ENCODE measurements around the gene ARHGAP22. TPM values are rescaled to one million over a fixed set of nuclear protein-coding genes. Genes with fewer than 3 reads are reported as not detected.

ARHGAP22 gene
- polyA plus RNA-seq, 1 experiment, result 7.2 TPM

DNA sequence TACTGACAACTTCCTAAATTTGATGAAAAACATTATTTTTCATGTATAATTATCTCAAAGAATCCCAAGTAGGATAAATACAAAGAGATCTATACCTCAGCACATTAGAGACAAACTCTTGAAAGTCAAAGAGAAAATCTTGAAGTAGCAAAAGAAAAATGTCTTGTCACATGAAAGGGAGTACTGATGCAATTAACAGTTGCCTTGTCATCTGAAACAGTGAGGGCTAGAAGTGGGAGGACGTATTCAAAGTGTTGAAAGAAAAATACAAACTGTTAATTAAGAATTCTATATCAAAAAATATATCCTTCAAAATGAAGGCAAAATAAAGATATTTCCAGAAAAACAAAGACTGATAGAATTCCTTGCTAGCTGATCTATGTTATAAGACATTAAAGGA is 35.5 kb upstream of the ARHGAP22 start:
- TF ChIP-seq, protein P1, sequence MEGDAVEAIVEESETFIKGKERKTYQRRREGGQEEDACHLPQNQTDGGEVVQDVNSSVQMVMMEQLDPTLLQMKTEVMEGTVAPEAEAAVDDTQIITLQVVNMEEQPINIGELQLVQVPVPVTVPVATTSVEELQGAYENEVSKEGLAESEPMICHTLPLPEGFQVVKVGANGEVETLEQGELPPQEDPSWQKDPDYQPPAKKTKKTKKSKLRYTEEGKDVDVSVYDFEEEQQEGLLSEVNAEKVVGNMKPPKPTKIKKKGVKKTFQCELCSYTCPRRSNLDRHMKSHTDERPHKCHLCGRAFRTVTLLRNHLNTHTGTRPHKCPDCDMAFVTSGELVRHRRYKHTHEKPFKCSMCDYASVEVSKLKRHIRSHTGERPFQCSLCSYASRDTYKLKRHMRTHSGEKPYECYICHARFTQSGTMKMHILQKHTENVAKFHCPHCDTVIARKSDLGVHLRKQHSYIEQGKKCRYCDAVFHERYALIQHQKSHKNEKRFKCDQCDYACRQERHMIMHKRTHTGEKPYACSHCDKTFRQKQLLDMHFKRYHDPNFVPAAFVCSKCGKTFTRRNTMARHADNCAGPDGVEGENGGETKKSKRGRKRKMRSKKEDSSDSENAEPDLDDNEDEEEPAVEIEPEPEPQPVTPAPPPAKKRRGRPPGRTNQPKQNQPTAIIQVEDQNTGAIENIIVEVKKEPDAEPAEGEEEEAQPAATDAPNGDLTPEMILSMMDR (IDR thresholded peaks at IDR 0.05; ENCODE audit: insufficient read depth, low read depth, low read length), result no peak
- no peak for DNase-seq (ENCODE audit: low read depth)
- Histone ChIP-seq H3K27me3 (ENCODE audit: control insufficient read depth, insufficient read depth, low read length) (no peaks in the 10 kb centered on the region), H3K36me3 (ENCODE audit: control insufficient read depth, insufficient read depth, low read length) (no peaks in the 10 kb centered on the region), H3K4me3 (ENCODE audit: low read depth, low read length) (no peak overlapping the region)
- CTCF ChIA-PET, result interaction anchor here (0.6 to 13.8 kb wide), 5 partner anchors 10 to 89 kb away, joined by 3 to 97 read pairs (median 3); no protein-coding TSS in a partner anchor
- POLR2A ChIA-PET, result no interaction called here

DNA sequence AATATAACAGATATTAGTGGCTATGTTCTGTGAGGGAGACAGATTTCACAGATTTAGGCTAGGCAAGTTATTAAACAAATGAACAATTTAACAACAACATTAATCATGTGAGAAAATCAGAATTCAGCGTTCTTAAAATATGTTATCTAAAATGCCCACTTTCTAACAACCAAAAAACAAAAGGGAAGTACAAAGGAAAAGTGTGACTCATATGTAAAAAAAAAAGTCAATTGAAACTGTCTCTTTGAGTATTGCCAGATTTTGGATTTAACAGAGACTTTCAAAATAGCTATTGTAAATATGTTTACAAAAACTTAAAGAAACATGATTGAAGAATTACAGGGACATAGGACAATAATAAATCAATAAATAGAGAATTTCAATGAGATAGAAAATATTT is 34.8 kb upstream of the ARHGAP22 start:
- TF ChIP-seq, protein P1 (IDR thresholded peaks at IDR 0.05; ENCODE audit: insufficient read depth, low read depth, low read length), result no peak
- H3K36me3 ChIP-seq (ENCODE audit: control insufficient read depth, insufficient read depth, low read length), result no peaks in the 10 kb centered on the region
- no peak for DNase-seq (ENCODE audit: low read depth)
- CTCF ChIA-PET, result interaction anchor here (0.6 to 13.8 kb wide), 5 partner anchors 10 to 90 kb away, joined by 3 to 97 read pairs (median 3); no protein-coding TSS in a partner anchor
- no peak overlapping the region for H3K4me3 ChIP-seq (ENCODE audit: low read depth, low read length)
- POLR2A ChIA-PET, result no interaction called here
- no peaks in the 10 kb centered on the region for H3K27me3 ChIP-seq (ENCODE audit: control insufficient read depth, insufficient read depth, low read length)

DNA sequence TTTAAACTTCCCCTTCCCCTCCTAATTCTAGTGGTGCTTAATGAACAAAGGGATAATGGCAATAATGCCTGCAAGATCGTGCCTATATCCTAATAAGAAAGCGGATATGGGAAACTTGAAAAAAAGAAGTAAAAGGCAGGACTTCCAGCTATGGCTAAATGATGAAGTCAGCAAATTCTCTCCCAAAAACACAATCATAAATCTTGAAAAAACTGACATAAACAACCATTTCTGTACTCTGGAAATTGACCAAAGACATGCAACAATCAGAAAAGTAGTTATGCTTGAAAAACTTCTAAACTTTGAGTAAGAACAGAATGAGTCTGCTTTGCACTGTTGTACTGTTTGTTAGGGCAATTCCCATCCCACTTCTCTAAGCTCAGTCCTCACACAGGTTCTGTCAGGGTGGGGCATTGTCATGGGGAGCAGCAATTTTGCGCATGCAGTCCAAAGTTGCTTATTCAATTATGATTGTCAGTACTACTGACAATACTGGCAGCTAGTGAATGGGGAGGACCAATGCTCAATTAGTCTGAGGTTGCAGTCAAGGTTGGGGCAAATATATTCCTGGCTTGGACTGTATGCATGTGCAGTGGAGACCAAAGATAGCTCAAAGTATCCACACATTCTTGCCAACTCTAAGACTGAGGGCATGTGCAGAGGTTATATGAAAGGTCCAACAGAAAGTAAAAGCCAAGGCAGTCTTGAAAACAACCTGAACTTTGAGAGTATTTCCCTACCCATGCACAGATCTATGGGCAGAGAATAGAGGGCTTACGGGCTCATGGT is 34.1 kb upstream of the ARHGAP22 start:
- ChIA-PET CTCF (interaction anchor here (1.1 to 13.8 kb wide), 2 partner anchors 8 to 18 kb away, joined by 3 to 97 read pairs; no protein-coding TSS in a partner anchor), POLR2A (interaction anchor here (0.6 kb wide), 1 partner anchor 17 kb away, joined by 6 read pairs; no protein-coding TSS in a partner anchor)
- no peaks in the 10 kb centered on the region for H3K27me3 ChIP-seq (ENCODE audit: control insufficient read depth, insufficient read depth, low read length)
- no peaks in the 10 kb centered on the region for H3K36me3 ChIP-seq (ENCODE audit: control insufficient read depth, insufficient read depth, low read length)
- TF ChIP-seq, protein P1 (IDR thresholded peaks at IDR 0.05; ENCODE audit: insufficient read depth, low read depth, low read length), result no peak
- no peak overlapping the region for H3K4me3 ChIP-seq (ENCODE audit: low read depth, low read length)
- DNase-seq (ENCODE audit: low read depth), result no peak

DNA sequence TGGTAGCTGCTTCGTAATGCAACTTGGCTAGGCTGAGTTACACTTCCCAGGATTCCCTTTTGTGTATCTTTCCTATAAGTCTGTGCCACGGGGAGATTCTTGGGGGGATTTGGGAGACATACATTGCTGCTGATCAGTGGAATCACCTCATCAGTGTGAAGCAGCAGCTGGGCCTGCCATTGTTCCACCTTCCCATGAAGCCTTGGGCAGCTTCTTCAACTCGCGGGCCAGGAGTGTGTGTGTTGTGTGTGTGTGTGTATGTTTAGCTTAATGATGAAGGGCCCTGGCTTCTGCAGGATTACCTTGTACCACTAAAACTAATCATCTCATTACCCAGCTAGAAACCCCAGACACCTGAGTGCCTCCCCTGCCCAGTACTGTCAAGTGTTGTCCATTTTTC is 33.3 kb upstream of the ARHGAP22 start:
- H3K36me3 ChIP-seq (ENCODE audit: control insufficient read depth, insufficient read depth, low read length), result no peaks in the 10 kb centered on the region
- ChIA-PET POLR2A (no interaction called here), CTCF (interaction anchor here (1.1 to 13.8 kb wide), 2 partner anchors 9 to 19 kb away, joined by 3 to 97 read pairs; no protein-coding TSS in a partner anchor)
- no peak overlapping the region for H3K4me3 ChIP-seq (ENCODE audit: low read depth, low read length)
- H3K27me3 ChIP-seq (ENCODE audit: control insufficient read depth, insufficient read depth, low read length), result no peaks in the 10 kb centered on the region
- TF ChIP-seq, protein P1 (IDR thresholded peaks at IDR 0.05; ENCODE audit: insufficient read depth, low read depth, low read length), result no peak
- no peak for DNase-seq (ENCODE audit: low read depth)

DNA sequence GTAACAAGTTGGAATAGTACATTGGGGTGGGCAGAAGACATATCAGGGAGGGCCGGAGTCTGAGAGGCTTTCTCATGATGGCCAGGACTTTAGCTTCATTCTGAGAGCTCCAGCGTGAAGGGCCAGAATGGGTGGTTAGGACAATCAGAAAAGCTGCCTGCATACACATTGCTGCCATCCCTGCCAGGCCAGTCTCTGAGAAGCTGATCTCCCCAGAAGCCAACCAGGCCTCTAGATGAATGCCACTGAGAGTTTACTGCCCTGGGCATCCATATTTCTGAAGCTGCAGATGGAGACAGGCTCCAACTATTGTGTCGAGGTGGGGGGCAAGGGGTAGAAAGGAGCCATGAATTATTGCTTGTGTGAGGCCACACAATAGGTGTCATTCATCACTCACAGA is 32.0 kb upstream of the ARHGAP22 start:
- ChIA-PET CTCF (interaction anchor here (2.1 to 13.8 kb wide), 2 partner anchors 20 to 28 kb away, joined by 5 to 97 read pairs; no protein-coding TSS in a partner anchor), POLR2A (no interaction called here)
- H3K4me3 ChIP-seq (ENCODE audit: low read depth, low read length), result no peak overlapping the region
- H3K36me3 ChIP-seq (ENCODE audit: control insufficient read depth, insufficient read depth, low read length), result no peaks in the 10 kb centered on the region
- TF ChIP-seq, protein P1 (IDR thresholded peaks at IDR 0.05; ENCODE audit: insufficient read depth, low read depth, low read length), result no peak
- DNase-seq (ENCODE audit: low read depth), result no peak
- H3K27me3 ChIP-seq (ENCODE audit: control insufficient read depth, insufficient read depth, low read length), result no peaks in the 10 kb centered on the region

Data from BJ (cell line).